ENCODE data around the gene SEMA3B. TPM values are rescaled to one million over a fixed set of nuclear protein-coding genes. Genes with fewer than 3 reads are reported as not detected.

SEMA3B gene
- total RNA-seq, 2 experiments from 2014 or later = 1.9 to 2.0 TPM

DNA sequence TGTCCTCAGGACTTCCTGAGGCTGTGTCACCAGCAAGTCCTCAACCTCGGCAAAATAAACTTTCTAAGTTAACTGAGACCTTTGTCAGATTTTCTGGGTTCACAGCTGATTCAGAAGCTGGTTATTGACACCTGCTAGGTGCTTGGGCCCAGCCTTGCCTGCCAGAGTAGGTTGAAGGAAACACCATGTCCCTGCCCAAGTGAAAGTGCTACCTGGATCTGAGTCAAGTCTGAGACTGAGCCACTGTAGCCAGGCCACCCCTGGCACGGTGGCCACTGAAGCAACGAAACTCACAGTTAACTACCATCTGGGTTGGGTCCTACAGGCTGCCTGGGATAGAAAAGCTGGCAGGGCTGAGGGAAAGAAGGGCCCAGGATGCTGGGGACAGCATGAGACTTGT lies 45.4 kb downstream of the SEMA3B start:
- H3K4me3 Mint-ChIP-seq = no peak overlapping the region
- Histone ChIP-seq H3K9me3 (ENCODE audit: control insufficient read depth in 1 of 2, insufficient read depth in 1 of 2, low read length in 2 of 2) (no peaks in the 10 kb centered on the region), H3K4me1 (ENCODE audit: insufficient read depth, low read length) (peaks cover 37% of the 10 kb centered on the region), H3K4me3 (ENCODE audit: low read length) (no peak overlapping the region), H3K27me3 (ENCODE audit: control insufficient read depth in 1 of 2, insufficient read depth in 2 of 2, low read length in 2 of 2) (no peaks in the 10 kb centered on the region), H3K27ac (ENCODE audit: low read depth in 1 of 2, low read length in 2 of 2) (no peak overlapping the region), H3K36me3 (ENCODE audit: insufficient read depth, low read length) (no peaks in the 10 kb centered on the region)
- POLR2A ChIA-PET = interaction anchor here (0.9 to 1.5 kb wide), 2 partner anchors 10 to 119 kb away, joined by 3 read pairs; no protein-coding TSS in a partner anchor
- CTCF ChIA-PET = interaction anchor here (1.3 kb wide), 1 partner anchor 10 kb away, joined by 3 read pairs; no protein-coding TSS in a partner anchor
- DNase-seq (no peak), ATAC-seq (ENCODE audit: poor library complexity) (no peak)
- H3K36me3 Mint-ChIP-seq (ENCODE audit: low read depth) = no peaks in the 10 kb centered on the region
- H3K9me3 Mint-ChIP-seq = no peaks in the 10 kb centered on the region
- H3K4me1 Mint-ChIP-seq (ENCODE audit: low read depth) = peaks cover 25% of the 10 kb centered on the region
- TF ChIP-seq, protein P1, sequence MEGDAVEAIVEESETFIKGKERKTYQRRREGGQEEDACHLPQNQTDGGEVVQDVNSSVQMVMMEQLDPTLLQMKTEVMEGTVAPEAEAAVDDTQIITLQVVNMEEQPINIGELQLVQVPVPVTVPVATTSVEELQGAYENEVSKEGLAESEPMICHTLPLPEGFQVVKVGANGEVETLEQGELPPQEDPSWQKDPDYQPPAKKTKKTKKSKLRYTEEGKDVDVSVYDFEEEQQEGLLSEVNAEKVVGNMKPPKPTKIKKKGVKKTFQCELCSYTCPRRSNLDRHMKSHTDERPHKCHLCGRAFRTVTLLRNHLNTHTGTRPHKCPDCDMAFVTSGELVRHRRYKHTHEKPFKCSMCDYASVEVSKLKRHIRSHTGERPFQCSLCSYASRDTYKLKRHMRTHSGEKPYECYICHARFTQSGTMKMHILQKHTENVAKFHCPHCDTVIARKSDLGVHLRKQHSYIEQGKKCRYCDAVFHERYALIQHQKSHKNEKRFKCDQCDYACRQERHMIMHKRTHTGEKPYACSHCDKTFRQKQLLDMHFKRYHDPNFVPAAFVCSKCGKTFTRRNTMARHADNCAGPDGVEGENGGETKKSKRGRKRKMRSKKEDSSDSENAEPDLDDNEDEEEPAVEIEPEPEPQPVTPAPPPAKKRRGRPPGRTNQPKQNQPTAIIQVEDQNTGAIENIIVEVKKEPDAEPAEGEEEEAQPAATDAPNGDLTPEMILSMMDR (IDR thresholded peaks at IDR 0.05) = no peak
- intact Hi-C loops (cut with DNase I, micrococcal nuclease) = no loop called here
- no peaks in the 10 kb centered on the region for H3K27me3 Mint-ChIP-seq
- no peak overlapping the region for H3K27ac Mint-ChIP-seq

DNA sequence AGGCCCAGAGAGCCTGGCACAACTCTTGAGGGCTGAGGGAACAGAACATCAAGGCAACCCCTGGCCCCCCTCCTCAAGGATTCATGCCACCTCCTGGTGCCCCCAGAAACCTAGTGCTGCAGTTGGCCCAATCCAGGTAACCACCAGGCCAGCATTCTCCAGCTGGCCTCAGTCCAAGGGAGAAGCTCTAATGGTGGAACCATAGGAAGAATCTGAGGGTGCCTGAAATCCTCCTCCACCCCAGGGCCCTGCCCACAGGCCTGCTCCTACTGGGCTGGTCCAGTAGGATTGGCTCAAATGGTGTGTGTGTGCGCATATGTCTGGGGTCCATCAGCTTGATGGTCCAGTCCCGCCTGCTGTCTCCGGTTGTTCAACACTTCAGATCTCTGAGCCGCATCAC lies 45.9 kb downstream of the SEMA3B start:
- TF ChIP-seq, protein P1 (IDR thresholded peaks at IDR 0.05) = no peak
- H3K9me3 Mint-ChIP-seq = no peaks in the 10 kb centered on the region
- Histone ChIP-seq H3K27me3 (ENCODE audit: control insufficient read depth in 1 of 2, insufficient read depth in 2 of 2, low read length in 2 of 2) (no peaks in the 10 kb centered on the region), H3K4me1 (ENCODE audit: insufficient read depth, low read length) (peaks cover 42% of the 10 kb centered on the region), H3K27ac (ENCODE audit: low read depth in 1 of 2, low read length in 2 of 2) (no peak overlapping the region), H3K9me3 (ENCODE audit: control insufficient read depth in 1 of 2, insufficient read depth in 1 of 2, low read length in 2 of 2) (no peaks in the 10 kb centered on the region), H3K4me3 (ENCODE audit: low read length) (no peak overlapping the region), H3K36me3 (ENCODE audit: insufficient read depth, low read length) (no peaks in the 10 kb centered on the region)
- CTCF ChIA-PET = interaction anchor here (1.5 to 2.2 kb wide), 2 partner anchors 10 to 120 kb away, joined by 5 to 7 read pairs; no protein-coding TSS in a partner anchor
- peak overlapping the region; percentile 69 for H3K27ac Mint-ChIP-seq
- H3K4me3 Mint-ChIP-seq = no peak overlapping the region
- H3K4me1 Mint-ChIP-seq (ENCODE audit: low read depth) = peaks cover 30% of the 10 kb centered on the region
- intact Hi-C loops (cut with DNase I, micrococcal nuclease) = no loop called here
- DNase-seq (peak in 1 of 14 experiments; percentile 8), ATAC-seq (ENCODE audit: poor library complexity) (no peak)
- no peaks in the 10 kb centered on the region for H3K36me3 Mint-ChIP-seq (ENCODE audit: low read depth)
- H3K27me3 Mint-ChIP-seq = no peaks in the 10 kb centered on the region
- POLR2A ChIA-PET = interaction anchor here (0.9 to 1.5 kb wide), 4 partner anchors 10 to 120 kb away, joined by 3 to 5 read pairs (median 3); partner anchors contain the start of genes HYAL3 and NAA80

DNA sequence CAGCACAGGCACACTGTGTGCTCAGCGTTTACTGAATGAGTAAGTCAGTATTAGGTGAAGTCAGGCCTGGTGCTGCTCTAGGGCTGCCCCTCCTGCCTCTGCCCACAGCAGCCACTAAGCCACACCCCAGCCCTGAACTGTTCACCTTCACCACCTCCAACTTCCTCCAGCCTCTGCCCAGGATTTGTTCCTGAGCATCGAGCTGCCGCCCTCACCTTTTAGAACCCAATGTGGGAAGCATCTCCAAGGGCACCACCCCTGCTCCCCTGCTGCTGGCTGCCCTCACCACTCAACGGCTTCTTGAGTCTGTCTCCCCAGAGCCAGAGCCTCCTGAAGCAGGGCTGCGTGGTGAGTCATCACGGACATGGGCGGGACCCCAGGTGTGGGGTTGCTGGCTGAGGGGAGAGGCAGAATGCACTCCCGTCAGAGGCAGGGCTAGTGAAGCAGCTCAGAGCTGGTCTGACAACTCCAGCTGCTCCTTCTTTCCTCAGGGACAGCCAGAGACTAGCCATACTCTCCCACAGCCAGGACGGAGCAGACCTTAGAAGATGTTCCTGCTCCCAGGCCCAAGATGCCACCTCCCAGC lies 47.8 kb downstream of the SEMA3B start:
- no peaks in the 10 kb centered on the region for H3K27me3 Mint-ChIP-seq
- Histone ChIP-seq H3K4me1 (ENCODE audit: insufficient read depth, low read length) (peaks cover 57% of the 10 kb centered on the region), H3K27me3 (ENCODE audit: control insufficient read depth in 1 of 2, insufficient read depth in 2 of 2, low read length in 2 of 2) (no peaks in the 10 kb centered on the region), H3K9me3 (ENCODE audit: control insufficient read depth in 1 of 2, insufficient read depth in 1 of 2, low read length in 2 of 2) (no peaks in the 10 kb centered on the region), H3K4me3 (ENCODE audit: low read length) (peak overlapping the region; percentile 31), H3K27ac (ENCODE audit: low read depth in 1 of 2, low read length in 2 of 2) (peak overlapping the region in 1 of 2 donors; percentile 47), H3K36me3 (ENCODE audit: insufficient read depth, low read length) (no peaks in the 10 kb centered on the region)
- intact Hi-C loops (cut with DNase I, micrococcal nuclease) = no loop called here
- H3K36me3 Mint-ChIP-seq (ENCODE audit: low read depth) = no peaks in the 10 kb centered on the region
- TF ChIP-seq, protein P1 (IDR thresholded peaks at IDR 0.05) = no peak
- ATAC-seq (ENCODE audit: poor library complexity) (peak; percentile 71), DNase-seq (peak in 13 of 14 experiments; percentile 52 to 85 (median 67))
- ChIA-PET CTCF (interaction anchor here (2.2 kb wide), 1 partner anchor 8 kb away, joined by 7 read pairs; no protein-coding TSS in a partner anchor), POLR2A (interaction anchor here (1.2 to 2.8 kb wide), 2 partner anchors 18 to 24 kb away, joined by 3 to 16 read pairs; partner anchors contain the start of genes HYAL3, IFRD2 and NAA80)
- H3K27ac Mint-ChIP-seq = peak overlapping the region; percentile 90
- H3K4me1 Mint-ChIP-seq (ENCODE audit: low read depth) = peaks cover 40% of the 10 kb centered on the region
- H3K4me3 Mint-ChIP-seq = peak overlapping the region; percentile 74
- no peaks in the 10 kb centered on the region for H3K9me3 Mint-ChIP-seq
